ENCODE results near the gene NSD1. TPM values are rescaled to one million over a fixed set of nuclear protein-coding genes. Genes with fewer than 3 reads are reported as not detected.

Gene NSD1
- total RNA-seq, 1 experiment from 2014 or later: 48.9 TPM

DNA sequence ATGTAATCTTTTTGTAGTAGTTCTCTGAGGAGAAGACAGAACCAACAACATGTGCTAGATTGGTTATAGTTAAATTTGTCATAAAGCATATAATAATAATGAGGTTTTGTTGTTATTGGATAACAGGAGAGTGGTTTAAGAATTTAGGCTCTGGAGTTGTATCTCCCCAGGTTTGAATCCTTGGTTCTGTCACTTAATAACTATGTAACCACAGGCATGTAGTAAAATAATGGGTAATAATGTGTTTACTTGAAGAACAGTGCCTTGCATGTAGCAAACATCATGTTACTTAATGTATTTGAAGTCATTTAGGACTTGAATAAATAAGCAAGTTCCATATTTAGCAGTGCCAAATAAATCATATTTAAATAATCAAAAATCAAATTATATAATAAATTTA is 55.8 kb downstream of the NSD1 start:
- no peak overlapping the region for H3K9ac ChIP-seq (ENCODE audit: low read length)
- no peaks in the 10 kb centered on the region; the same call in 1 of the 2 replicates for H4K20me1 ChIP-seq (ENCODE audit: low read length)
- no peak overlapping the region for H3K27ac ChIP-seq (ENCODE audit: low read length)
- TF ChIP-seq, protein P1, sequence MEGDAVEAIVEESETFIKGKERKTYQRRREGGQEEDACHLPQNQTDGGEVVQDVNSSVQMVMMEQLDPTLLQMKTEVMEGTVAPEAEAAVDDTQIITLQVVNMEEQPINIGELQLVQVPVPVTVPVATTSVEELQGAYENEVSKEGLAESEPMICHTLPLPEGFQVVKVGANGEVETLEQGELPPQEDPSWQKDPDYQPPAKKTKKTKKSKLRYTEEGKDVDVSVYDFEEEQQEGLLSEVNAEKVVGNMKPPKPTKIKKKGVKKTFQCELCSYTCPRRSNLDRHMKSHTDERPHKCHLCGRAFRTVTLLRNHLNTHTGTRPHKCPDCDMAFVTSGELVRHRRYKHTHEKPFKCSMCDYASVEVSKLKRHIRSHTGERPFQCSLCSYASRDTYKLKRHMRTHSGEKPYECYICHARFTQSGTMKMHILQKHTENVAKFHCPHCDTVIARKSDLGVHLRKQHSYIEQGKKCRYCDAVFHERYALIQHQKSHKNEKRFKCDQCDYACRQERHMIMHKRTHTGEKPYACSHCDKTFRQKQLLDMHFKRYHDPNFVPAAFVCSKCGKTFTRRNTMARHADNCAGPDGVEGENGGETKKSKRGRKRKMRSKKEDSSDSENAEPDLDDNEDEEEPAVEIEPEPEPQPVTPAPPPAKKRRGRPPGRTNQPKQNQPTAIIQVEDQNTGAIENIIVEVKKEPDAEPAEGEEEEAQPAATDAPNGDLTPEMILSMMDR (conservative IDR thresholded peaks at IDR 0.05; ENCODE audit: low read depth, low read length): no peak
- TF ChIP-seq EZH2 (IDR thresholded peaks at IDR 0.05; ENCODE audit: low read length, unreplicated experiment) (no peak), EZH2phosphoT487 (IDR thresholded peaks at IDR 0.05; ENCODE audit: borderline replicate concordance, low read length) (no peak)
- no peak overlapping the region for H2AFZ ChIP-seq (ENCODE audit: low read length)
- POLR2A ChIA-PET (ENCODE audit: unreplicated experiment): no interaction called here
- no peak overlapping the region for H3K4me3 ChIP-seq (ENCODE audit: low read length)
- peaks cover 10% of the 10 kb centered on the region for H3K4me1 ChIP-seq (ENCODE audit: insufficient read depth, low read length)
- H3K4me2 ChIP-seq (ENCODE audit: low read length): no peak overlapping the region
- CTCF ChIA-PET: no interaction called here
- DNase-seq (no peak), ATAC-seq (no peak)
- BruUV-seq (replicated peaks): no TSS peak
- no peaks in the 10 kb centered on the region for H3K9me2 ChIP-seq (replicated peaks; ENCODE audit: low read length)
- no peaks in the 10 kb centered on the region for H3K9me3 ChIP-seq (ENCODE audit: low read length)
- peaks cover 8% of the 10 kb centered on the region; the same call in 1 of the 2 replicates for H3K36me3 ChIP-seq (ENCODE audit: low read depth, low read length)
- no peaks in the 10 kb centered on the region for H3K27me3 ChIP-seq (ENCODE audit: low read length)
- intact Hi-C loops (cut with micrococcal nuclease): no loop called here
- peaks cover 57% of the 10 kb centered on the region for H3K79me2 ChIP-seq (ENCODE audit: low read length)
- H3F3A ChIP-seq (ENCODE audit: low read length, unreplicated experiment): no peaks in the 10 kb centered on the region

DNA sequence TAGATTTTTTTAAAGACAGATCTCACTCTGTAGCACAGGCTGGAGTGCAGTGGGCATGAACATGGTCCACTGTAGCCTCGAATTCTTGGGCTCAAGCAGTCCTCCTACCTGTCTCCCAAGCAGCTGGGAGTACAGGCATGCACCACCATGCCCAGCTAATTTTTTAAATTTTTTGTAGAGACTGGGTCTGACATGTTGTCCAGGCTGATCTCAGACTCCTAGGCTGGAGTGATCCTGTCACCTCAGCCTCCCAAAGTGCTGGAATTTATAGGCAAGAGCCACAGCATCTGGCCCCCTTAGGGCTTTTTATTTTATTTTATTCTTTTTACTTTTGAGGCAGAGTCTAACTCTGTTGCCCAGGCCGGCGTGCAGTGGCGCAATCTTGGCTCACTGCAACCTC is 56.4 kb downstream of the NSD1 start:
- POLR2A ChIA-PET (ENCODE audit: unreplicated experiment): no interaction called here
- Histone ChIP-seq H3K36me3 (ENCODE audit: low read depth, low read length) (peaks cover 8% of the 10 kb centered on the region; the same call in 1 of the 2 replicates), H3K4me2 (ENCODE audit: low read length) (no peak overlapping the region), H3K4me1 (ENCODE audit: insufficient read depth, low read length) (peaks cover 15% of the 10 kb centered on the region), H3K27ac (ENCODE audit: low read length) (no peak overlapping the region), H3K79me2 (ENCODE audit: low read length) (peaks cover 52% of the 10 kb centered on the region), H4K20me1 (ENCODE audit: low read length) (no peaks in the 10 kb centered on the region; the same call in 1 of the 2 replicates), H2AFZ (ENCODE audit: low read length) (no peak overlapping the region), H3F3A (ENCODE audit: low read length, unreplicated experiment) (no peaks in the 10 kb centered on the region), H3K4me3 (ENCODE audit: low read length) (no peak overlapping the region), H3K9me2 (replicated peaks; ENCODE audit: low read length) (no peaks in the 10 kb centered on the region), H3K9ac (ENCODE audit: low read length) (no peak overlapping the region), H3K9me3 (ENCODE audit: low read length) (no peaks in the 10 kb centered on the region), H3K27me3 (ENCODE audit: low read length) (no peaks in the 10 kb centered on the region)
- TF ChIP-seq EZH2 (IDR thresholded peaks at IDR 0.05; ENCODE audit: low read length, unreplicated experiment) (no peak), EZH2phosphoT487 (IDR thresholded peaks at IDR 0.05; ENCODE audit: borderline replicate concordance, low read length) (no peak)
- TF ChIP-seq, protein P1 (conservative IDR thresholded peaks at IDR 0.05; ENCODE audit: low read depth, low read length): no peak
- ATAC-seq: no peak
- no TSS peak for BruUV-seq (replicated peaks)
- intact Hi-C loops (cut with micrococcal nuclease): no loop called here
- CTCF ChIA-PET: no interaction called here
- DNase-seq: no peak

DNA sequence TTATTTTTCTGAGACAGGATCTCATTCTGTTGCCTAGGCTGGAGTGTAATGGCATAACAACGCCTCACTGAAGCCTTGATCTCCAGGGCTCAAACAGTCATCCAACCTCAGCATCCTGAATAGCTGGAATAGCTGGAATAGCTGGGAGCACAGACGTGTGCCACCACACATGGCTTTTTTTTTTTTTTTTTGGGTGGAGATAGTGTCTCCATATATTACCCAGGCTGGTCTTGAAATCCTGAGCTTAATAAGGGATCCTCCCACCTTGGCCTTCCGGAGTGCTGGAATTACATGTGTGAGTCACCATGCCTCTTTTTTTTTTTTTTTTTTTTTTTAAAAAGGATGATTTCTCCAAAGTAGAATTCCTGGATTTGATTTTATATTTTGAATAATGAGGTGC is 60.7 kb downstream of the NSD1 start:
- Histone ChIP-seq H3K36me3 (ENCODE audit: low read depth, low read length) (peaks cover 21% of the 10 kb centered on the region), H3K4me3 (ENCODE audit: low read length) (no peak overlapping the region), H3K79me2 (ENCODE audit: low read length) (peaks cover 28% of the 10 kb centered on the region), H3K27ac (ENCODE audit: low read length) (peak overlapping the region; percentile 36; the same call in 1 of the 2 replicates), H3K9ac (ENCODE audit: low read length) (no peak overlapping the region), H2AFZ (ENCODE audit: low read length) (no peak overlapping the region), H3F3A (ENCODE audit: low read length, unreplicated experiment) (no peaks in the 10 kb centered on the region), H3K4me2 (ENCODE audit: low read length) (0 out of 2 replicates have a peak overlapping the region, but pooled peaks have one; percentile 14), H3K4me1 (ENCODE audit: insufficient read depth, low read length) (peaks cover 17% of the 10 kb centered on the region), H4K20me1 (ENCODE audit: low read length) (no peaks in the 10 kb centered on the region), H3K27me3 (ENCODE audit: low read length) (no peaks in the 10 kb centered on the region), H3K9me2 (replicated peaks; ENCODE audit: low read length) (no peaks in the 10 kb centered on the region), H3K9me3 (ENCODE audit: low read length) (no peaks in the 10 kb centered on the region)
- no TSS peak for BruUV-seq (replicated peaks)
- ATAC-seq: peak; percentile 97
- intact Hi-C loops (cut with micrococcal nuclease): no loop called here
- TF ChIP-seq EZH2 (IDR thresholded peaks at IDR 0.05; ENCODE audit: low read length, unreplicated experiment) (no peak), EZH2phosphoT487 (IDR thresholded peaks at IDR 0.05; ENCODE audit: borderline replicate concordance, low read length) (no peak)
- TF ChIP-seq, protein P1 (conservative IDR thresholded peaks at IDR 0.05; ENCODE audit: low read depth, low read length): no peak
- peak; percentile 94 for DNase-seq
- ChIA-PET CTCF (interaction anchor here (0.6 to 0.9 kb wide), 2 partner anchors 84 to 123 kb away, joined by 8 to 10 read pairs; no protein-coding TSS in a partner anchor), POLR2A (ENCODE audit: unreplicated experiment) (interaction anchor here (0.5 to 0.7 kb wide), 5 partner anchors 10 to 57 kb away, joined by 3 to 46 read pairs (median 15); no protein-coding TSS in a partner anchor)
